PC-9 (cell line): ENCODE results near the gene SORBS2.

ENCODE experiments used
- EZH2 ChIP-seq: fragments of 200-600 bp; sonication (generic); IDR thresholded peaks from 2 replicates; pipeline ENCODE4 v1.8.0; 2017; ENCODE audit warnings: antibody characterized with exemption, low read depth
- TF ChIP-seq, protein P1 (sequence below): fragments of 200-600 bp; sonication (generic); conservative IDR thresholded peaks from 2 replicates; pipeline ENCODE4 v1.6.1; 2017; ENCODE audit warnings: mixed run types, antibody characterized with exemption, mild to moderate bottlenecking, moderate library complexity

DNA sequence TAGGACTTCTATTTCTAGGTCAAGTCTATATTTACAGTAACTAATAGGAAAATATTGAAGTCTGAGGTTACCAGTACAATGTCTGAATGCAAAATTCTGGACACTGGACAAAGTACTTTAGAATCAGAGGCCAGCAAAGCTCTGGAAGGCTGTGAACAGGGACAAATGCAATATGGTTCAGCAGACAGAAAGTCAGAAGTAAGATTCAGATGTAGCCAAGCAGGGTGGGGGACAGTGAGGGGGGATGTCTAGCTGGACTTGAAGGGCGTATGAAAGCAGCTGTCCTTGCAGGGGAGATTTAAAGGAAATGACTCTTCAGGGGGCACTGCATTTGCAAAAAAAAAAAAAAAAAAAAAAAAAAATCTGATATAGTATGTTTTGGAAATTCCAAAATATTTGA is 2.9 kb downstream of the SORBS2 start:
- TF ChIP-seq, protein P1, sequence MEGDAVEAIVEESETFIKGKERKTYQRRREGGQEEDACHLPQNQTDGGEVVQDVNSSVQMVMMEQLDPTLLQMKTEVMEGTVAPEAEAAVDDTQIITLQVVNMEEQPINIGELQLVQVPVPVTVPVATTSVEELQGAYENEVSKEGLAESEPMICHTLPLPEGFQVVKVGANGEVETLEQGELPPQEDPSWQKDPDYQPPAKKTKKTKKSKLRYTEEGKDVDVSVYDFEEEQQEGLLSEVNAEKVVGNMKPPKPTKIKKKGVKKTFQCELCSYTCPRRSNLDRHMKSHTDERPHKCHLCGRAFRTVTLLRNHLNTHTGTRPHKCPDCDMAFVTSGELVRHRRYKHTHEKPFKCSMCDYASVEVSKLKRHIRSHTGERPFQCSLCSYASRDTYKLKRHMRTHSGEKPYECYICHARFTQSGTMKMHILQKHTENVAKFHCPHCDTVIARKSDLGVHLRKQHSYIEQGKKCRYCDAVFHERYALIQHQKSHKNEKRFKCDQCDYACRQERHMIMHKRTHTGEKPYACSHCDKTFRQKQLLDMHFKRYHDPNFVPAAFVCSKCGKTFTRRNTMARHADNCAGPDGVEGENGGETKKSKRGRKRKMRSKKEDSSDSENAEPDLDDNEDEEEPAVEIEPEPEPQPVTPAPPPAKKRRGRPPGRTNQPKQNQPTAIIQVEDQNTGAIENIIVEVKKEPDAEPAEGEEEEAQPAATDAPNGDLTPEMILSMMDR, result no peak
- no peak for TF ChIP-seq EZH2
